CD14-positive monocyte (primary cell): Measurements from ENCODE around the gene CCDC182. TPM values are rescaled to one million over a fixed set of nuclear protein-coding genes. Genes with fewer than 3 reads are reported as not detected.

Experiments
- DNase-seq, 3 donors: peaks; one replicate each; pipeline ENCODE4 v3.0.0-alpha.2; 2011 to 2022
- H2AFZ ChIP-seq: 2 replicates; pipeline ENCODE4 v1.6.0; 2012; ENCODE audit warnings: mild to moderate bottlenecking, low read depth, low read length, inconsistent platforms; ENCODE audit not compliant: insufficient read depth, poor library complexity, severe bottlenecking
- H3K27ac ChIP-seq, 2 donors: 1 replicate in 1 of 2; 2 replicates in 1 of 2; pipeline ENCODE4 v1.5.1; 2012 to 2013; ENCODE audit warnings: low read length in 2 of 2, control low read depth in 1 of 2, inconsistent platforms in 1 of 2, low read depth in 1 of 2, mild to moderate bottlenecking in 1 of 2
- H3K27me3 ChIP-seq, 2 donors: one replicate each; pipeline versions ENCODE4 v1.6.0 to v1.6.1; 2011 to 2013; ENCODE audit warnings: low read length in 2 of 2; ENCODE audit not compliant: control insufficient read depth in 2 of 2, insufficient read depth in 2 of 2
- H3K36me3 ChIP-seq, 2 donors: replicated peaks in 1 of 2; 1 replicate in 1 of 2; 2 replicates in 1 of 2; pipeline versions ENCODE4 v1.5.1 to v1.6.1; 2012 to 2013; ENCODE audit warnings: low read length in 2 of 2, control low read depth in 1 of 2, inconsistent platforms in 1 of 2, mild to moderate bottlenecking in 1 of 2; ENCODE audit not compliant: insufficient read depth in 2 of 2, control insufficient read depth in 1 of 2
- H3K4me1 ChIP-seq, 2 donors: 1 replicate in 1 of 2; 2 replicates in 1 of 2; pipeline versions ENCODE4 v1.5.1 to v1.6.1; 2012 to 2013; ENCODE audit warnings: low read length in 2 of 2, control low read depth in 1 of 2, inconsistent platforms in 1 of 2, mild to moderate bottlenecking in 1 of 2, moderate library complexity in 1 of 2; ENCODE audit not compliant: insufficient read depth in 2 of 2, control insufficient read depth in 1 of 2
- H3K4me2 ChIP-seq: replicated peaks from 2 replicates; pipeline ENCODE3; 2012; ENCODE audit warnings: low read length, moderate library complexity, mild to moderate bottlenecking; ENCODE audit not compliant: poor library complexity, severe bottlenecking; ENCODE audit errors: extremely low read depth
- H3K4me3 ChIP-seq, 3 experiments: fragments of 200-600 bp in 1 of 3; sonication (generic) in 1 of 3; replicated peaks in 1 of 3; 1 replicate in 2 of 3; 2 replicates in 1 of 3; pipeline ENCODE4 v1.5.1; 2011 to 2013; ENCODE audit warnings: low read length in 3 of 3, mild to moderate bottlenecking in 3 of 3, control low read depth in 2 of 3, low read depth in 2 of 3, inconsistent platforms in 1 of 3, moderate library complexity in 1 of 3
- H3K79me2 ChIP-seq: 2 replicates; pipeline ENCODE4 v1.6.0; 2012; ENCODE audit warnings: mild to moderate bottlenecking, control low read depth, inconsistent platforms, low read length, moderate library complexity; ENCODE audit not compliant: insufficient read depth
- H3K9ac ChIP-seq: 2 replicates; pipeline ENCODE4 v1.6.0; 2017; ENCODE audit warnings: low read length, mild to moderate bottlenecking; ENCODE audit not compliant: insufficient read depth, poor library complexity, severe bottlenecking
- H3K9me3 ChIP-seq, 2 donors: replicated peaks in 1 of 2; 1 replicate in 1 of 2; 2 replicates in 1 of 2; pipeline versions ENCODE4 v1.5.1 to v1.6.1; 2012 to 2013; ENCODE audit warnings: low read length in 2 of 2, control low read depth in 1 of 2; ENCODE audit not compliant: control insufficient read depth in 1 of 2, insufficient read depth in 1 of 2
- H4K20me1 ChIP-seq: 2 replicates; pipeline ENCODE4 v1.6.0; 2012; ENCODE audit warnings: mild to moderate bottlenecking, low read length, control low read depth, moderate library complexity; ENCODE audit not compliant: insufficient read depth
- H3K27ac Mint-ChIP-seq, 7 donors: one replicate each; pipeline ENCODE4 v1.8.0; 2020; ENCODE audit warnings: mild to moderate bottlenecking in 7 of 7, mixed read lengths in 7 of 7, moderate library complexity in 6 of 7, inconsistent platforms in 2 of 7
- H3K27me3 Mint-ChIP-seq, 3 donors: one replicate each; pipeline ENCODE4 v1.8.0; 2021 to 2022; ENCODE audit warnings: low read depth in 3 of 3, mild to moderate bottlenecking in 3 of 3, mixed read lengths in 3 of 3, moderate library complexity in 3 of 3, inconsistent platforms in 1 of 3
- H3K36me3 Mint-ChIP-seq, 2 donors: one replicate each; pipeline ENCODE4 v1.8.0; 2020; ENCODE audit warnings: mixed read lengths in 2 of 2, inconsistent platforms in 1 of 2, mild to moderate bottlenecking in 1 of 2
- H3K4me1 Mint-ChIP-seq: one replicate; pipeline ENCODE4 v1.8.0; 2020; ENCODE audit warnings: mild to moderate bottlenecking, mixed read lengths
- H3K4me3 Mint-ChIP-seq, 2 donors: one replicate each; pipeline ENCODE4 v1.8.0; 2020; ENCODE audit warnings: mild to moderate bottlenecking in 2 of 2, mixed read lengths in 2 of 2, moderate library complexity in 1 of 2
- H3K9me3 Mint-ChIP-seq, 7 donors: one replicate each; pipeline ENCODE4 v1.8.0; 2020 to 2022; ENCODE audit warnings: mixed read lengths in 7 of 7, mild to moderate bottlenecking in 6 of 7, moderate library complexity in 6 of 7, inconsistent platforms in 2 of 7
- WGBS: methylation state at CpG from one replicate; pipeline ENCODE4 v1.1.5; 2013; ENCODE audit warnings: missing lambda C conversion rate; ENCODE audit not compliant: insufficient coverage; 5-methylcytosine and 5-hydroxymethylcytosine counted together
- intact Hi-C, 2 donors: fragments of 100-400 bp; cut with micrococcal nuclease; formaldehyde crosslinking; loops; one replicate each; pipeline versions ENCODE4 v1.15.0 to v1.15.1; 2023
- polyA plus RNA-seq, 3 donors: library from polyadenylated mRNA; depleted of rRNA in 1 of 3; unstranded in 2 of 3; stranded (reverse) in 1 of 3; fragments of 300-500 nt in 2 of 3; fragments of >200 nt in 1 of 3; fragmentation: Illumina TruSeq in 2 of 3; gene quantifications; 1 replicate in 2 of 3; 2 replicates in 1 of 3; pipeline ENCODE4 v1.2.3, GENCODE V29; 2012 to 2021
- TF ChIP-seq, protein P1 (sequence below): fragments of 200-600 bp; IDR thresholded peaks from one replicate; pipeline ENCODE4 v1.8.0; 2022; ENCODE audit warnings: antibody characterized with exemption, mild to moderate bottlenecking

CCDC182 gene
- polyA plus RNA-seq, 3 donors = not detected

DNA sequence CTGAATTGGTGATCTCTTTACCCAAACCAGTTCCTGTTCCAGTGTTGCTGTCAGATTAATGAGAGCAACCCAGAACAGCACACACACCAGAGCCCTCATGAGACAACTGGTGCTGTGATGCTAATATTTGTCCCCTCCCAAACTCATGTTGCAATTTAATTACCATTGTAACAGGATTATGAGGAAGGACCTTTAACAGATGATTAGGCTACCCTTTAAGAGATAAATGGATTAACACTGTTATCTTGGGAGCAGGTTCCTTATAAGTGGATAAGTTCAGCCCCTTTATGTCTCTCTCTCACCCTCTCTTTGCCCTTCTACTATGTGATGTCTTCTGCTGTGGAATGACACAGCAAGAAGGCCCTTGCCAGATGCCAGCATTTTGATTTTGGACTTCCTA, 1.1 kb upstream of the CCDC182 start:
- Histone ChIP-seq H3K36me3 (no peaks in the 10 kb centered on the region), H3K4me1 (peaks cover 27 to 28% of the 10 kb centered on the region in 2 donors), H3K27ac (no peak overlapping the region), H3K79me2 (no peaks in the 10 kb centered on the region), H4K20me1 (no peaks in the 10 kb centered on the region), H3K27me3 (no peaks in the 10 kb centered on the region), H3K4me2 (no peak overlapping the region), H3K4me3 (no peak overlapping the region), H3K9ac (no peak overlapping the region), H3K9me3 (no peaks in the 10 kb centered on the region), H2AFZ (no peak overlapping the region)
- Mint-ChIP-seq H3K9me3 (no peaks in the 10 kb centered on the region), H3K4me3 (no peak overlapping the region), H3K27me3 (peaks cover 0 to 2% (median 1%) of the 10 kb centered on the region in 3 donors), H3K4me1 (peaks cover 36% of the 10 kb centered on the region), H3K36me3 (no peaks in the 10 kb centered on the region), H3K27ac (no peak overlapping the region)
- intact Hi-C loops = no loop called here
- TF ChIP-seq, protein P1, sequence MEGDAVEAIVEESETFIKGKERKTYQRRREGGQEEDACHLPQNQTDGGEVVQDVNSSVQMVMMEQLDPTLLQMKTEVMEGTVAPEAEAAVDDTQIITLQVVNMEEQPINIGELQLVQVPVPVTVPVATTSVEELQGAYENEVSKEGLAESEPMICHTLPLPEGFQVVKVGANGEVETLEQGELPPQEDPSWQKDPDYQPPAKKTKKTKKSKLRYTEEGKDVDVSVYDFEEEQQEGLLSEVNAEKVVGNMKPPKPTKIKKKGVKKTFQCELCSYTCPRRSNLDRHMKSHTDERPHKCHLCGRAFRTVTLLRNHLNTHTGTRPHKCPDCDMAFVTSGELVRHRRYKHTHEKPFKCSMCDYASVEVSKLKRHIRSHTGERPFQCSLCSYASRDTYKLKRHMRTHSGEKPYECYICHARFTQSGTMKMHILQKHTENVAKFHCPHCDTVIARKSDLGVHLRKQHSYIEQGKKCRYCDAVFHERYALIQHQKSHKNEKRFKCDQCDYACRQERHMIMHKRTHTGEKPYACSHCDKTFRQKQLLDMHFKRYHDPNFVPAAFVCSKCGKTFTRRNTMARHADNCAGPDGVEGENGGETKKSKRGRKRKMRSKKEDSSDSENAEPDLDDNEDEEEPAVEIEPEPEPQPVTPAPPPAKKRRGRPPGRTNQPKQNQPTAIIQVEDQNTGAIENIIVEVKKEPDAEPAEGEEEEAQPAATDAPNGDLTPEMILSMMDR = no peak
- DNase-seq = no peak

DNA sequence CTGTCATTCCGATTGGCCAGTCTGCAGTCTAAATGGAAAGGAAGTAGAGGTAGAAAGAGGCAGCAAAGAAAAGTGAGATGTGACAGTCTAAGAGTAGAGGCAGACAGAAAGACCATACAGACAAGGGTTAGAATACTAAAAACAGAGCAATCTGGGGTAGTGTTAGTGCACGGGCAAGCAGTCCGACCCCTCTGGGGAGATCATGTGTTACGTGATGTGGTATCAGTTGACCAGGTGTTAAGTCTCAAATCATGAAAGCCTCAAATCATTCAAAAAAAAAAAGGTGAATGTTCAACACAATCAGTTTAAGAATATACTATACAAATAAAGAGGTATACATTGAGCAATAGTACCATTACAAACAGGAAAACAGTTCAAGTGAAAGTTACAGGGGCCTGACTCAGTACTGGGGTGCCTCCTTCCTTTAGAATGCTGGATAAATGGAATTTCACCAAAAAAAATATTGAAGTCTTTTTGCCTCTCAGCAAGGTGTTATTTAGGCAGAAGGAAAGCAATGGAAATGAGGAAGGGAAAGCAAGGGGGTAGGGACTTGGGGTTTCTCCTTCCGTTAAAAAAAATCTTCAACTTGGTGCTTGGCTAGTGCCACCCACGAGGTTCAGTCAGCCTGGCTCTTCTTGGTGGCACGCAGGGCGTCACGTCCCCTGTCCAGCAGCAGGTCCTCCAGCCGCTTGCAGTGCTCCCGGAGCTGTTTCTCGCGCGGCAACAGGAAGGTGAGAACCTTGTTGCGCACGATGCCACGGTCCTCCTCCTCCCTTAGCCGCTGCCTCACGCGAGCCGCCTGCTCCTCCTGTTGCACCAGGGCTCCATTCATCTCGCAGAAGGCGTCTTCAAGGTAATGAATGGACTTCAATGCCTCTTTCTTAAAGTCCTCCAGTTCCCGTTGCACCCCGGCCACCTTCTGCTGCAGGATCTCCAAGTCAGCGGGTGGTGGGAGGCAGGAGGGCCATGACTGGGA, 616 bp downstream of the CCDC182 start:
- Histone ChIP-seq H3K4me2 (no peak overlapping the region), H4K20me1 (no peaks in the 10 kb centered on the region), H3K27ac (no peak overlapping the region), H3K4me1 (peaks cover 11 to 13% of the 10 kb centered on the region in 2 donors), H3K9ac (no peak overlapping the region), H2AFZ (peak overlapping the region; percentile 38), H3K79me2 (no peaks in the 10 kb centered on the region), H3K27me3 (no peaks in the 10 kb centered on the region), H3K9me3 (no peaks in the 10 kb centered on the region), H3K4me3 (no peak overlapping the region), H3K36me3 (no peaks in the 10 kb centered on the region)
- Mint-ChIP-seq H3K9me3 (no peaks in the 10 kb centered on the region), H3K36me3 (no peaks in the 10 kb centered on the region), H3K27ac (no peak overlapping the region), H3K4me1 (peaks cover 18% of the 10 kb centered on the region), H3K4me3 (no peak overlapping the region), H3K27me3 (peaks cover 0 to 1% (median 0%) of the 10 kb centered on the region in 3 donors)
- WGBS = 64% methylated on average over 21 of the region's 26 CpGs
- peak in 1 of 3 donors; percentile 19 for DNase-seq
- intact Hi-C loops = no loop called here
- TF ChIP-seq, protein P1 = no peak
